Heart left ventricle (tissue), 16 donors: ENCODE measurements around the gene ERBB4. TPM values are rescaled to one million over a fixed set of nuclear protein-coding genes. Genes with fewer than 3 reads are reported as not detected.
"Not testable (repeated sequence)": the region's sequence is repeated elsewhere in the genome, so short reads cannot be mapped to it uniquely, and the experiment has no call there.

Source experiments
- ATAC-seq, 4 donors: fragments of 200-7000 bp; cut with Tn5 transposase; one replicate each; pipeline ENCODE4 v1.9.1; 2020 to 2022; ENCODE audit warnings: moderate library complexity in 4 of 4, mild to moderate bottlenecking in 3 of 4, moderate number of reproducible peaks in 1 of 4
- DNase-seq, 5 donors: peaks; one replicate each; pipeline ENCODE4 v3.0.0-alpha.2; 2020
- H3K27ac ChIP-seq, 12 donors: fragments of 200-600 bp; sonication (generic) in 4 of 12; one replicate each; pipeline versions ENCODE4 v1.5.0 to v1.8.0; 2016 to 2022; ENCODE audit warnings: mild to moderate bottlenecking in 2 of 12
- H3K27me3 ChIP-seq, 9 donors: fragments of 200-600 bp; sonication (generic) in 2 of 9; one replicate each; pipeline versions ENCODE4 v1.5.1 to v1.8.0; 2016 to 2022; ENCODE audit warnings: mild to moderate bottlenecking in 3 of 9
- H3K36me3 ChIP-seq, 9 donors: fragments of 200-600 bp; sonication (generic) in 2 of 9; one replicate each; pipeline versions ENCODE4 v1.5.0 to v1.8.0; 2018 to 2022; ENCODE audit warnings: mild to moderate bottlenecking in 2 of 9
- H3K4me1 ChIP-seq, 12 donors: fragments of 200-600 bp; sonication (generic) in 4 of 12; one replicate each; pipeline versions ENCODE4 v1.5.0 to v1.8.0; 2016 to 2022; ENCODE audit warnings: mild to moderate bottlenecking in 3 of 12
- H3K4me3 ChIP-seq, 12 donors: fragments of 200-600 bp; sonication (generic) in 4 of 12; one replicate each; pipeline versions ENCODE4 v1.5.0 to v1.8.0; 2017 to 2022; ENCODE audit warnings: mild to moderate bottlenecking in 9 of 12, moderate library complexity in 4 of 12
- H3K9me3 ChIP-seq, 12 donors: fragments of 200-600 bp; sonication (generic) in 4 of 12; one replicate each; pipeline versions ENCODE4 v1.5.0 to v1.8.0; 2016 to 2022; ENCODE audit warnings: mild to moderate bottlenecking in 1 of 12
- POLR2A ChIP-seq, 2 donors: fragments of 450-650 bp; IDR thresholded peaks; one replicate each; pipeline ENCODE4 v1.6.1; 2017; ENCODE audit warnings: antibody characterized with exemption in 2 of 2, mild to moderate bottlenecking in 2 of 2, moderate library complexity in 2 of 2
- WGBS, 4 donors: extraction: QIAGEN DNeasy Blood & Tissue Kit in 2 of 4; methylation state at CpG; one replicate each; pipeline versions ENCODE4 v1.1.5 to v1.1.7; 2013 to 2018; 5-methylcytosine and 5-hydroxymethylcytosine counted together
- intact Hi-C, 10 donors: fragments of 100-400 bp; cut with DNase I; formaldehyde crosslinking; loops; one replicate each; pipeline versions ENCODE4 v1.11.1 to v1.14.2; 2022
- polyA plus RNA-seq, 2 donors: library from polyadenylated mRNA; stranded (reverse); fragments of 200-250 nt; gene quantifications; one replicate each; pipeline ENCODE4 v1.2.3, GENCODE V29; 2013
- total RNA-seq, 9 donors: library from RNA; depleted of rRNA in 2 of 9; stranded (reverse); fragments of >200 nt in 2 of 9; fragmentation: NEBNext Ultra II Directional in 3 of 9; extraction: Animal tissue kit (Norgen Biotek cat#: 25700) in 3 of 9; gene quantifications; one replicate each; pipeline versions ENCODE4 v1.1.0 to v1.2.4, GENCODE V29; 2016 to 2023
- TF ChIP-seq, protein P1 (sequence below), 12 donors: fragments of 200-600 bp; sonication (generic) in 4 of 12; IDR thresholded peaks; one replicate each; pipeline versions ENCODE4 v1.5.0 to v1.8.0; 2018 to 2022; ENCODE audit warnings: antibody characterized with exemption in 12 of 12, mild to moderate bottlenecking in 5 of 12
- donor health status: ischemic (EF 13 %, LVEDD 7.1; RV severe dilation, severe dysfunction).
- donor health status: healthy with polysubstance abuse.
- donor health status: DM: no; HTN: yes; CAD: no.
- donor health status: DM: no; HTN: no; CAD: no.
- donor health status: ischemic (EF 25% LVEDD 6.9; RV normal size, moderate dysfunction).
- donor health status: ischemic (EF 25% LVEDD 5.7; RV mildly dilated, moderate dysfunction).
- donor health status: healthy.
- donor health status: DM: yes; HTN: yes; CAD: no.
- donor health status: ischemic (EF 35%, LVEDD 5.7; RV mildly dilated, moderate dysfunction).
- donor health status: nonischemic (EF 11% LVEDD 7.7; RV severe dilation, severe dysfunction).
- donor health status: DM: yes; HTN: yes; CAD: no.
- donor health status: PGD.
- donor health status: ischemic (EF 29% LVEDD 5.4; RV normal size, mild dysfunction).
- donor health status: nonischemic (EF 23%, LVEDD 6.1; RV moderate dilation, normal function).

The ERBB4 gene
- total and polyA plus RNA-seq, 11 donors, result 1.3 to 29.5 (median 11.7) TPM

- no peaks in the 10 kb centered on the region for H3K36me3 ChIP-seq
- WGBS, 4 donors, result 89 to 93% (median 92%) methylated on average over 6 of the region's 6 CpGs
- TF ChIP-seq, protein P1, sequence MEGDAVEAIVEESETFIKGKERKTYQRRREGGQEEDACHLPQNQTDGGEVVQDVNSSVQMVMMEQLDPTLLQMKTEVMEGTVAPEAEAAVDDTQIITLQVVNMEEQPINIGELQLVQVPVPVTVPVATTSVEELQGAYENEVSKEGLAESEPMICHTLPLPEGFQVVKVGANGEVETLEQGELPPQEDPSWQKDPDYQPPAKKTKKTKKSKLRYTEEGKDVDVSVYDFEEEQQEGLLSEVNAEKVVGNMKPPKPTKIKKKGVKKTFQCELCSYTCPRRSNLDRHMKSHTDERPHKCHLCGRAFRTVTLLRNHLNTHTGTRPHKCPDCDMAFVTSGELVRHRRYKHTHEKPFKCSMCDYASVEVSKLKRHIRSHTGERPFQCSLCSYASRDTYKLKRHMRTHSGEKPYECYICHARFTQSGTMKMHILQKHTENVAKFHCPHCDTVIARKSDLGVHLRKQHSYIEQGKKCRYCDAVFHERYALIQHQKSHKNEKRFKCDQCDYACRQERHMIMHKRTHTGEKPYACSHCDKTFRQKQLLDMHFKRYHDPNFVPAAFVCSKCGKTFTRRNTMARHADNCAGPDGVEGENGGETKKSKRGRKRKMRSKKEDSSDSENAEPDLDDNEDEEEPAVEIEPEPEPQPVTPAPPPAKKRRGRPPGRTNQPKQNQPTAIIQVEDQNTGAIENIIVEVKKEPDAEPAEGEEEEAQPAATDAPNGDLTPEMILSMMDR (IDR thresholded peaks at IDR 0.05), result no peak
- TF ChIP-seq POLR2A (IDR thresholded peaks at IDR 0.05), result no peak
- no peak overlapping the region for H3K27ac ChIP-seq
- ATAC-seq (no peak), DNase-seq (no peak)
- no peak overlapping the region for H3K4me3 ChIP-seq
- H3K4me1 ChIP-seq, result no peaks in the 10 kb centered on the region
- intact Hi-C loops, result no loop called here
- H3K9me3 ChIP-seq, result no peaks in the 10 kb centered on the region
- H3K27me3 ChIP-seq, result no peaks in the 10 kb centered on the region
Measured at GRCh38 chr2:211611061-211611518, 927.5 kb downstream of the ERBB4 start.

GRCh38 chr2:211609127-211609526, 929.5 kb downstream of the ERBB4 start:
- no peak for TF ChIP-seq POLR2A (IDR thresholded peaks at IDR 0.05)
- TF ChIP-seq, protein P1 (IDR thresholded peaks at IDR 0.05), result no peak
- intact Hi-C loops, result no loop called here
- no peak overlapping the region for H3K4me3 ChIP-seq
- H3K36me3 ChIP-seq, result no peaks in the 10 kb centered on the region
- no peak for DNase-seq
- no peak for ATAC-seq
- no peaks in the 10 kb centered on the region for H3K4me1 ChIP-seq
- no peaks in the 10 kb centered on the region for H3K27me3 ChIP-seq
- H3K27ac ChIP-seq, result no peak overlapping the region
- H3K9me3 ChIP-seq, result no peaks in the 10 kb centered on the region

GRCh38 chr2:211599146-211599545, 939.5 kb downstream of the ERBB4 start:
- Histone ChIP-seq H3K27me3 (no peaks in the 10 kb centered on the region), H3K4me3 (no peak overlapping the region), H3K9me3 (no peaks in the 10 kb centered on the region), H3K27ac (no peak overlapping the region), H3K36me3 (no peaks in the 10 kb centered on the region), H3K4me1 (no peaks in the 10 kb centered on the region)
- intact Hi-C loops, result no loop called here
- WGBS, 4 donors, result 77 to 91% (median 82%) methylated on average over 3 of the region's 3 CpGs
- ATAC-seq (no peak), DNase-seq (no peak)
- TF ChIP-seq POLR2A (IDR thresholded peaks at IDR 0.05), result no peak
- TF ChIP-seq, protein P1 (IDR thresholded peaks at IDR 0.05), result no peak

- Histone ChIP-seq H3K4me3 (no peak overlapping the region), H3K27me3 (no peaks in the 10 kb centered on the region), H3K36me3 (no peaks in the 10 kb centered on the region), H3K27ac (no peak overlapping the region), H3K4me1 (no peaks in the 10 kb centered on the region), H3K9me3 (no peaks in the 10 kb centered on the region)
- 56 to 68% (median 61%) methylated on average over 2 of the region's 2 CpGs for WGBS, 4 donors
- DNase-seq (no peak), ATAC-seq (no peak)
- TF ChIP-seq, protein P1 (IDR thresholded peaks at IDR 0.05), result no peak
- no peak for TF ChIP-seq POLR2A (IDR thresholded peaks at IDR 0.05)
- intact Hi-C loops, result no loop called here
Measured at GRCh38 chr2:211598238-211598637, 940.4 kb downstream of the ERBB4 start.

GRCh38 chr2:211592006-211592405, 946.6 kb downstream of the ERBB4 start:
- H3K4me3 ChIP-seq, H3K9me3 ChIP-seq, H3K36me3 ChIP-seq, DNase-seq, ATAC-seq, H3K4me1 ChIP-seq, H3K27ac ChIP-seq, H3K27me3 ChIP-seq, intact Hi-C loops: not testable (repeated sequence)
- WGBS, 4 donors, result 16 to 27% (median 20%) methylated on average over 12 of the region's 12 CpGs
